Measurements from ENCODE around the gene SNAP25. TPM values are rescaled to one million over a fixed set of nuclear protein-coding genes. Genes with fewer than 3 reads are reported as not detected.

SNAP25 gene
- total and polyA plus RNA-seq, 10 donors: 0.04 to 0.80 (median 0.12) TPM; not detected in 6

GRCh38 chr20:10339609-10340008 is 121.0 kb downstream of the SNAP25 start:
- intact Hi-C loops (cut with DNase I; ENCODE audit: low total_unique reads): no loop called here
- TF ChIP-seq POLR2AphosphoS5 (IDR thresholded peaks at IDR 0.05) (no peak), POLR2A (IDR thresholded peaks at IDR 0.05) (no peak)
- TF ChIP-seq, protein P1, sequence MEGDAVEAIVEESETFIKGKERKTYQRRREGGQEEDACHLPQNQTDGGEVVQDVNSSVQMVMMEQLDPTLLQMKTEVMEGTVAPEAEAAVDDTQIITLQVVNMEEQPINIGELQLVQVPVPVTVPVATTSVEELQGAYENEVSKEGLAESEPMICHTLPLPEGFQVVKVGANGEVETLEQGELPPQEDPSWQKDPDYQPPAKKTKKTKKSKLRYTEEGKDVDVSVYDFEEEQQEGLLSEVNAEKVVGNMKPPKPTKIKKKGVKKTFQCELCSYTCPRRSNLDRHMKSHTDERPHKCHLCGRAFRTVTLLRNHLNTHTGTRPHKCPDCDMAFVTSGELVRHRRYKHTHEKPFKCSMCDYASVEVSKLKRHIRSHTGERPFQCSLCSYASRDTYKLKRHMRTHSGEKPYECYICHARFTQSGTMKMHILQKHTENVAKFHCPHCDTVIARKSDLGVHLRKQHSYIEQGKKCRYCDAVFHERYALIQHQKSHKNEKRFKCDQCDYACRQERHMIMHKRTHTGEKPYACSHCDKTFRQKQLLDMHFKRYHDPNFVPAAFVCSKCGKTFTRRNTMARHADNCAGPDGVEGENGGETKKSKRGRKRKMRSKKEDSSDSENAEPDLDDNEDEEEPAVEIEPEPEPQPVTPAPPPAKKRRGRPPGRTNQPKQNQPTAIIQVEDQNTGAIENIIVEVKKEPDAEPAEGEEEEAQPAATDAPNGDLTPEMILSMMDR (IDR thresholded peaks at IDR 0.05 in 8 of 11, conservative IDR thresholded peaks at IDR 0.05 in 3 of 11): no peak
- Histone ChIP-seq H3K27ac (no peak overlapping the region), H3K4me3 (no peak overlapping the region), H3K27me3 (replicated peaks in 1 of 7) (peaks cover 0 to 8% (median 0%) of the 10 kb centered on the region in 7 donors), H3K9me3 (peaks cover 0 to 10% (median 0%) of the 10 kb centered on the region in 8 donors), H3K36me3 (no peaks in the 10 kb centered on the region), H3K4me1 (no peaks in the 10 kb centered on the region)
- 83 to 100% (median 90%) methylated on average over 1 of the region's 1 CpG for WGBS, 5 donors
- no peak for DNase-seq

DNA sequence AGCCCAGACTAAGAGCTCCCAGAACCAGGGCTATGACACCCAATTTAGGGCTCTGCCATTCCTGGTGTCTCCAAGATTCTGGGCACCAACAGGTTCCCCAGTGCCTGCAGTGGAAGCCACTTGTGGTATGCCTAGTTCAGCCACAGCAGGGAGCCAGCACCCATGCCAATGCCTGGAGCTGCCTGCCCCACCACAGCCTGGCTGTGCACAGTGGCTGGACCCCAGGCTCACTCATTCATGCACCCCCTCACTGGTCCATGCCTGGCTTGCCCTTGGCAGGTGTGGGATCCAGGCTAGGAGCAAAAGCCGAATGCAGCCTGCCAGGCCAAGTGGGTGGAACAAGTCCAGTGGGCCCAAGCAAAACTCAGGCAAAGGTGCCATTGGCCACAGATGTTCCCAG is 123.5 kb downstream of the SNAP25 start:
- Histone ChIP-seq H3K4me3 (no peak overlapping the region), H3K4me1 (no peaks in the 10 kb centered on the region), H3K27me3 (replicated peaks in 1 of 7) (peaks cover 0 to 8% (median 0%) of the 10 kb centered on the region in 7 donors), H3K9me3 (peaks cover 0 to 10% (median 0%) of the 10 kb centered on the region in 8 donors), H3K36me3 (no peaks in the 10 kb centered on the region), H3K27ac (no peak overlapping the region)
- intact Hi-C loops (cut with DNase I; ENCODE audit: low total_unique reads): no loop called here
- no peak for TF ChIP-seq POLR2AphosphoS5 (IDR thresholded peaks at IDR 0.05)
- TF ChIP-seq, protein P1 (IDR thresholded peaks at IDR 0.05 in 8 of 11, conservative IDR thresholded peaks at IDR 0.05 in 3 of 11): no peak
- TF ChIP-seq POLR2A (IDR thresholded peaks at IDR 0.05): no peak
- WGBS, 5 donors: 77 to 100% (median 88%) methylated on average over 1 of the region's 1 CpG
- DNase-seq: no peak

DNA sequence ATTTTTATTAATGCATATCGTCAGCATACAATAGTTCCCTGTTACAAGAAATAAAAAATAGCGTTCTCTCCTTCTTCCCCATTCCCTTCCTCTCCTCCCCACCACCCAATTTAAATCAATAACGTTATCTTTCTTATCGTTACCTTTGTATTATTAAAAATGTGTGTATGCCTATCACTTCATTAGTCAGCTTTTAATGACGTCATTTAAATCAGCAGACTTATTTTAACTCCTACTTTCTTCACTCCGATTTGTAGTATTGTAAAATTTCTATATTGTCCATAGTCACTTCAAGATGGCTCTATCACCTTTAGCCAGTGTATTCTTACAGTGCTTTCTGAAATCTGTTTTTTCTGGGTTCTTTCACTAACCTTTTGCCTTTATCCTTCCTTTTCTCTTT is 126.3 kb downstream of the SNAP25 start:
- H3K9me3 ChIP-seq: peaks cover 0 to 10% (median 0%) of the 10 kb centered on the region in 8 donors
- no peak overlapping the region for H3K4me3 ChIP-seq
- TF ChIP-seq POLR2A (IDR thresholded peaks at IDR 0.05) (no peak), POLR2AphosphoS5 (IDR thresholded peaks at IDR 0.05) (no peak)
- H3K27me3 ChIP-seq (replicated peaks in 1 of 7): peaks cover 0 to 8% (median 0%) of the 10 kb centered on the region in 7 donors
- H3K36me3 ChIP-seq: no peaks in the 10 kb centered on the region
- no peaks in the 10 kb centered on the region for H3K4me1 ChIP-seq
- 87 to 92% (median 90%) methylated on average over 6 of the region's 6 CpGs for WGBS, 5 donors
- DNase-seq: no peak
- no peak overlapping the region for H3K27ac ChIP-seq
- intact Hi-C loops (cut with DNase I; ENCODE audit: low total_unique reads): no loop called here

GRCh38 chr20:10347086-10347880 is 128.7 kb downstream of the SNAP25 start:
- H3K4me3 ChIP-seq: no peak overlapping the region
- DNase-seq: no peak
- no peaks in the 10 kb centered on the region for H3K27me3 ChIP-seq (replicated peaks in 1 of 7)
- no peak for TF ChIP-seq POLR2AphosphoS5 (IDR thresholded peaks at IDR 0.05)
- TF ChIP-seq POLR2A (IDR thresholded peaks at IDR 0.05): no peak
- TF ChIP-seq, protein P1 (IDR thresholded peaks at IDR 0.05 in 8 of 11, conservative IDR thresholded peaks at IDR 0.05 in 3 of 11): no peak
- WGBS, 5 donors: 61 to 89% (median 76%) methylated on average over 3 of the region's 3 CpGs
- peaks cover 0 to 8% (median 0%) of the 10 kb centered on the region in 6 donors for H3K4me1 ChIP-seq
- no peaks in the 10 kb centered on the region for H3K36me3 ChIP-seq
- no peaks in the 10 kb centered on the region for H3K9me3 ChIP-seq
- intact Hi-C loops (cut with DNase I; ENCODE audit: low total_unique reads): no loop called here
- H3K27ac ChIP-seq: no peak overlapping the region
